ENCODE results near the gene CHST8. TPM values are rescaled to one million over a fixed set of nuclear protein-coding genes. Genes with fewer than 3 reads are reported as not detected.

Gene CHST8
- total RNA-seq, 1 experiment from 2014 or later, result not detected

DNA sequence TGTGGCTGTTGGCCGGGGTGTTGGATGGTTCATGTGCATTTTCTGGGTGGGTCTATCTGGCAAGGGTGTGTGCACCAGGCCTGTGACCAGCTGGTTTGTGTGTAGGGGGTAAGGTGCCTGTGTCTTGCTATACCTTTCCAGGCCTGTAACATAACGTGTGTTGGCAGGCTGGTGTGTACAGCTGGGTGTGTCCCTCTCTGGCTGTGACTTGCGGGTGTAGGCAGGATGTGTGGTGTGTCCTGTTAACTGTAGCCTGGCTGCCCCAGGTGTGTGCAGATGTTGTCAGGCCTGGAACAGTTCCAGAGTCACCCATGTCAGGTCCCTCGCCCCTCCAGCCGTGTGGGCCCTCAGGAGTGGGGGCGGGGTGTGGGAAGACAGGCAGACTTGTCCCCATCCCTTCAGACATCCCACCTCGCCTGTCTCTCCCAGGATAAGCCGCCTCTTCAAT, 184.7 kb downstream of the CHST8 start:
- Mint-ChIP-seq H3K27ac (ENCODE audit: low read depth, unreplicated experiment) (no peak overlapping the region), H3K4me3 (ENCODE audit: unreplicated experiment) (no peak overlapping the region), H3K9me3 (ENCODE audit: unreplicated experiment) (no peaks in the 10 kb centered on the region), H3K4me1 (ENCODE audit: insufficient read depth, unreplicated experiment) (peaks cover 22% of the 10 kb centered on the region), H3K36me3 (ENCODE audit: insufficient read depth, unreplicated experiment) (peaks cover 18% of the 10 kb centered on the region), H3K27me3 (ENCODE audit: insufficient read depth, unreplicated experiment) (no peaks in the 10 kb centered on the region)
- ChIA-PET POLR2A (interaction anchor here (0.6 to 1.0 kb wide), 2 partner anchors 9 to 79 kb away, joined by 3 read pairs; no protein-coding TSS in a partner anchor), CTCF (interaction anchor here (0.7 to 2.1 kb wide), 4 partner anchors 10 to 245 kb away, joined by 3 to 7 read pairs (median 4); partner anchors contain the start of gene KCTD15)
- no TSS peak for BruUV-seq (replicated peaks)
- intact Hi-C loops (cut with micrococcal nuclease), result no loop called here
- TF ChIP-seq, protein P1, sequence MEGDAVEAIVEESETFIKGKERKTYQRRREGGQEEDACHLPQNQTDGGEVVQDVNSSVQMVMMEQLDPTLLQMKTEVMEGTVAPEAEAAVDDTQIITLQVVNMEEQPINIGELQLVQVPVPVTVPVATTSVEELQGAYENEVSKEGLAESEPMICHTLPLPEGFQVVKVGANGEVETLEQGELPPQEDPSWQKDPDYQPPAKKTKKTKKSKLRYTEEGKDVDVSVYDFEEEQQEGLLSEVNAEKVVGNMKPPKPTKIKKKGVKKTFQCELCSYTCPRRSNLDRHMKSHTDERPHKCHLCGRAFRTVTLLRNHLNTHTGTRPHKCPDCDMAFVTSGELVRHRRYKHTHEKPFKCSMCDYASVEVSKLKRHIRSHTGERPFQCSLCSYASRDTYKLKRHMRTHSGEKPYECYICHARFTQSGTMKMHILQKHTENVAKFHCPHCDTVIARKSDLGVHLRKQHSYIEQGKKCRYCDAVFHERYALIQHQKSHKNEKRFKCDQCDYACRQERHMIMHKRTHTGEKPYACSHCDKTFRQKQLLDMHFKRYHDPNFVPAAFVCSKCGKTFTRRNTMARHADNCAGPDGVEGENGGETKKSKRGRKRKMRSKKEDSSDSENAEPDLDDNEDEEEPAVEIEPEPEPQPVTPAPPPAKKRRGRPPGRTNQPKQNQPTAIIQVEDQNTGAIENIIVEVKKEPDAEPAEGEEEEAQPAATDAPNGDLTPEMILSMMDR (IDR thresholded peaks at IDR 0.05; ENCODE audit: unreplicated experiment), result no peak
- DNase-seq (ENCODE audit: unreplicated experiment), result no peak

DNA sequence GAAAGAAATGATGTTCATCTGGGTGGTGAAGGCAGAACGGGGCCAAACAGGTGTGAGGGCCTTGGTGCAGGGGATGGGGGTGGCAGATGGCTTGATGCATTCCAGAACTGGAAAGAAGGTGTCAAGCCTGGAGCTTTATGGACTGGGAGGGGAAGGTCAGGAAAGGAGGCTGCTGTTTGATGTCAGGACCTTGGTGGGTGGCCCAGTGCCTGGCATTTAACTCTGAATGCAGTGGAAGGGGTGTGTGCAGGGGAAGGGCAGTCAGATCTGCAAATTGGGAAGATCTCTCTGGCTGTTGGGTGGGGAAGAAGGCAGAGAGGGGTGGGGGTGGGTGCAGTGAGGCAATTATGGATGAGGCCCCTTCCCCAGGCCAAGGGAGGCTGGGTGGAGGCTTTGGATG, 186.6 kb downstream of the CHST8 start:
- Mint-ChIP-seq H3K27ac (ENCODE audit: low read depth, unreplicated experiment) (peak overlapping the region; percentile 39), H3K9me3 (ENCODE audit: unreplicated experiment) (no peaks in the 10 kb centered on the region), H3K27me3 (ENCODE audit: insufficient read depth, unreplicated experiment) (no peaks in the 10 kb centered on the region), H3K4me3 (ENCODE audit: unreplicated experiment) (no peak overlapping the region), H3K4me1 (ENCODE audit: insufficient read depth, unreplicated experiment) (peaks cover 22% of the 10 kb centered on the region), H3K36me3 (ENCODE audit: insufficient read depth, unreplicated experiment) (peaks cover 21% of the 10 kb centered on the region)
- BruUV-seq (replicated peaks), result no TSS peak
- intact Hi-C loops (cut with micrococcal nuclease), result no loop called here
- ChIA-PET CTCF (interaction anchor here (0.6 kb wide), 1 partner anchor 8 kb away, joined by 5 read pairs; no protein-coding TSS in a partner anchor), POLR2A (no interaction called here)
- TF ChIP-seq, protein P1 (IDR thresholded peaks at IDR 0.05; ENCODE audit: unreplicated experiment), result no peak
- no peak for DNase-seq (ENCODE audit: unreplicated experiment)

DNA sequence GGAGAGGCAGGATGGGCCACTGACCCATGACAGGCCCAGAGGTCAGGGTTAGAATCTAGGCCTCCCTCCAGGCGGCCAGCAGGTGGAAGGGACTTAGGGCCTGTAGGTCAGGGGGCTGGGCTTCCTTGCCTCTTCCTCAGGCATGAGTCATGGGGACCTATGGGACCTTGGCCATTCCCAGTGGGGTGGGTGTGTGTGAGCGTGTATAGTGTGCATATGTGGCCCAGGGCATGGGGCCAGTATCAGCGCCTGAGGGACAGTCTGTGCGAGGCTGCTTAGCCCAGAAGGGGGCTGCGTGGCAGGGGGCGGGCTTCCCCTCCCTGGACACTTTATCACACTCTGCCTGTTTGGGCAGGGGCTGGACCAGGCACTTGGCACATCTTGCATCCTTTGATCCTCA, 188.2 kb downstream of the CHST8 start:
- no TSS peak for BruUV-seq (replicated peaks)
- POLR2A ChIA-PET, result interaction anchor here (0.5 to 2.0 kb wide), 2 partner anchors 9 to 11 kb away, joined by 3 to 5 read pairs; no protein-coding TSS in a partner anchor
- Mint-ChIP-seq H3K27ac (ENCODE audit: low read depth, unreplicated experiment) (peak overlapping the region; percentile 39), H3K4me3 (ENCODE audit: unreplicated experiment) (no peak overlapping the region), H3K4me1 (ENCODE audit: insufficient read depth, unreplicated experiment) (peaks cover 16% of the 10 kb centered on the region), H3K9me3 (ENCODE audit: unreplicated experiment) (no peaks in the 10 kb centered on the region), H3K27me3 (ENCODE audit: insufficient read depth, unreplicated experiment) (no peaks in the 10 kb centered on the region), H3K36me3 (ENCODE audit: insufficient read depth, unreplicated experiment) (peaks cover 21% of the 10 kb centered on the region)
- peak; percentile 79 for DNase-seq (ENCODE audit: unreplicated experiment)
- TF ChIP-seq, protein P1 (IDR thresholded peaks at IDR 0.05; ENCODE audit: unreplicated experiment), result no peak
- intact Hi-C loops (cut with micrococcal nuclease), result no loop called here
- CTCF ChIA-PET, result interaction anchor here (0.6 to 2.5 kb wide), 4 partner anchors 9 to 501 kb away, joined by 3 to 8 read pairs (median 4); no protein-coding TSS in a partner anchor

DNA sequence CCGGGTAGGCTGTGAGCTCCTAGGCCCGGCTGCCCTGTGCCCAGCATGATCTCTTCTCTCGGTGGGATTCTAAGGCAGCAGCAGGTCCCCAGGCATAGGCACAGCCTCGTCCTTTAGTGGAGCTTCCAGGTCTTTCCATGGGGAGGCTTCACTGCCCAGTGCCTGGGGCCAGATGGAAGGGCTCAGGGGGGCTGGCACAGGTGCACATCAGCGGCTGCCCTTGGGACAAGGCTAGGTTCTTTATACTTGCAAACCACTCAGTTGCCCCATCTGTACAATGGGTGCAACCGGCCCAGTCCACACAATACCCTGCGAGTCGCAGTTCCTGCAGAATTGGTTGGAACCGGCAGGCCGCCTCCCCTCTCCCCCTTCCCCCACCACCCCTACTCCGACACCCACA, 189.1 kb downstream of the CHST8 start:
- intact Hi-C loops (cut with micrococcal nuclease), result no loop called here
- H3K27ac Mint-ChIP-seq (ENCODE audit: low read depth, unreplicated experiment), result no peak overlapping the region
- H3K27me3 Mint-ChIP-seq (ENCODE audit: insufficient read depth, unreplicated experiment), result no peaks in the 10 kb centered on the region
- POLR2A ChIA-PET, result interaction anchor here (2.0 kb wide), 1 partner anchor 9 kb away, joined by 5 read pairs; no protein-coding TSS in a partner anchor
- no peak overlapping the region for H3K4me3 Mint-ChIP-seq (ENCODE audit: unreplicated experiment)
- no peak for DNase-seq (ENCODE audit: unreplicated experiment)
- CTCF ChIA-PET, result interaction anchor here (0.6 to 2.5 kb wide), 3 partner anchors 8 to 500 kb away, joined by 3 to 8 read pairs (median 4); no protein-coding TSS in a partner anchor
- peaks cover 15% of the 10 kb centered on the region for H3K4me1 Mint-ChIP-seq (ENCODE audit: insufficient read depth, unreplicated experiment)
- TF ChIP-seq, protein P1 (IDR thresholded peaks at IDR 0.05; ENCODE audit: unreplicated experiment), result no peak
- no TSS peak for BruUV-seq (replicated peaks)
- peaks cover 21% of the 10 kb centered on the region for H3K36me3 Mint-ChIP-seq (ENCODE audit: insufficient read depth, unreplicated experiment)
- H3K9me3 Mint-ChIP-seq (ENCODE audit: unreplicated experiment), result no peaks in the 10 kb centered on the region
